Neural cell (in vitro differentiated cells): ENCODE data around the gene FKRP. TPM values are rescaled to one million over a fixed set of nuclear protein-coding genes. Genes with fewer than 3 reads are reported as not detected.

Experiments
- H2AFZ ChIP-seq: fragments of 200-600, 300-800 bp; sonication (generic), shearing (Covaris generic); 2 replicates; pipeline ENCODE4 v1.6.0; 2014; ENCODE audit warnings: low read depth, mild to moderate bottlenecking, antibody characterized with exemption, low read length, moderate library complexity
- H3F3A ChIP-seq: fragments of 200-600 bp; shearing (Covaris generic); 2 replicates; pipeline ENCODE4 v1.6.1; 2016; ENCODE audit warnings: mild to moderate bottlenecking, moderate library complexity, mixed read lengths, antibody characterized with exemption, low read length; ENCODE audit not compliant: insufficient read depth, poor library complexity, severe bottlenecking
- H3K27ac ChIP-seq: fragments of 200-600, 300-800 bp; sonication (generic), shearing (Covaris generic); 2 replicates; pipeline ENCODE4 v1.5.1; 2014; ENCODE audit warnings: mild to moderate bottlenecking, low read length, moderate library complexity
- H3K27me3 ChIP-seq: fragments of 300-800, 200-600 bp; sonication (generic), shearing (Covaris generic); 2 replicates; pipeline ENCODE4 v1.6.0; 2014; ENCODE audit warnings: mild to moderate bottlenecking, low read depth, low read length, moderate library complexity; ENCODE audit not compliant: insufficient read depth
- H3K36me3 ChIP-seq: fragments of 300-800, 200-600 bp; sonication (generic), shearing (Covaris generic); 2 replicates; pipeline ENCODE4 v1.5.1; 2014; ENCODE audit warnings: mild to moderate bottlenecking, antibody characterized with exemption, low read length, moderate library complexity; ENCODE audit not compliant: insufficient read depth
- H3K4me2 ChIP-seq: fragments of 300-800, 200-600 bp; sonication (generic), shearing (Covaris generic); 2 replicates; pipeline ENCODE4 v1.6.0; 2014; ENCODE audit warnings: mild to moderate bottlenecking, low read length
- H3K4me3 ChIP-seq: fragments of 300-800, 200-600 bp; sonication (generic), shearing (Covaris generic); 2 replicates; pipeline ENCODE4 v1.5.1; 2014; ENCODE audit warnings: mild to moderate bottlenecking, low read length, moderate library complexity
- H3K79me2 ChIP-seq: fragments of 200-600 bp; shearing (Covaris generic); replicated peaks from 2 replicates; pipeline ENCODE4 v1.6.0; 2014; ENCODE audit warnings: mild to moderate bottlenecking, low read length, moderate library complexity; ENCODE audit not compliant: insufficient read depth
- H3K9ac ChIP-seq: fragments of 300-800, 200-600 bp; sonication (generic), shearing (Covaris generic); 2 replicates; pipeline ENCODE4 v1.6.1; 2016; ENCODE audit warnings: mild to moderate bottlenecking, low read length, mixed read lengths
- H3K9me2 ChIP-seq: fragments of 200-600 bp; shearing (Covaris generic); 2 replicates; pipeline ENCODE4 v1.6.1; 2016; ENCODE audit warnings: mild to moderate bottlenecking, low read length, mixed read lengths; ENCODE audit not compliant: insufficient read depth
- H3K9me3 ChIP-seq: fragments of 200-600, 300-800 bp; sonication (generic), shearing (Covaris generic); 2 replicates; pipeline ENCODE4 v1.6.1; 2016; ENCODE audit warnings: mild to moderate bottlenecking, mixed run types, low read length, moderate library complexity, mixed read lengths
- H4K20me1 ChIP-seq: fragments of 200-600 bp; shearing (Covaris generic); 2 replicates; pipeline ENCODE4 v1.6.1; 2016; ENCODE audit warnings: mild to moderate bottlenecking, mixed run types; ENCODE audit not compliant: insufficient read depth
- CTCF ChIP-seq: fragments of 450-650 bp; IDR thresholded peaks from 2 replicates; pipeline ENCODE4 v1.5.1; 2014; ENCODE audit warnings: antibody characterized with exemption, mild to moderate bottlenecking, moderate library complexity; ENCODE audit not compliant: poor library complexity, severe bottlenecking
- EP300 ChIP-seq: fragments of 450-650 bp; conservative IDR thresholded peaks from 2 replicates; pipeline ENCODE4 v1.6.1; 2014; ENCODE audit warnings: antibody characterized with exemption, mild to moderate bottlenecking, moderate library complexity; ENCODE audit not compliant: poor library complexity, severe bottlenecking
- EZH2 ChIP-seq: fragments of 200-600, 300-800 bp; shearing (Covaris generic), sonication (generic); IDR thresholded peaks from 2 replicates; pipeline ENCODE4 v1.6.1; 2014; ENCODE audit warnings: antibody characterized with exemption, low read length, borderline replicate concordance, mild to moderate bottlenecking; ENCODE audit not compliant: insufficient read depth, poor library complexity, severe bottlenecking
- MXI1 ChIP-seq: fragments of 450-650 bp; conservative IDR thresholded peaks from 2 replicates; pipeline ENCODE4 v1.6.1; 2014; ENCODE audit warnings: antibody characterized with exemption, mild to moderate bottlenecking; ENCODE audit not compliant: poor library complexity, severe bottlenecking
- POLR2AphosphoS5 ChIP-seq: IDR thresholded peaks from 2 replicates; pipeline ENCODE4 v1.6.1; 2012
- RAD21 ChIP-seq: fragments of 450-650 bp; conservative IDR thresholded peaks from 2 replicates; pipeline ENCODE4 v1.6.1; 2014; ENCODE audit warnings: antibody characterized with exemption, mild to moderate bottlenecking, moderate library complexity
- REST ChIP-seq: IDR thresholded peaks from 2 replicates; pipeline ENCODE4 v1.6.1; 2012; ENCODE audit warnings: borderline replicate concordance
- SMC3 ChIP-seq: fragments of 450-650 bp; conservative IDR thresholded peaks from 2 replicates; pipeline ENCODE4 v1.6.1; 2014; ENCODE audit warnings: antibody characterized with exemption, mild to moderate bottlenecking, moderate library complexity; ENCODE audit not compliant: poor library complexity
- TAF1 ChIP-seq: IDR thresholded peaks from 2 replicates; pipeline ENCODE4 v1.6.1; 2012; ENCODE audit warnings: low read depth
- polyA plus RNA-seq: library from polyadenylated mRNA; depleted of rRNA; stranded (reverse); fragments of >200 nt; gene quantifications from 2 replicates; pipeline ENCODE4 v1.2.3, GENCODE V29; 2014

Gene FKRP
- polyA plus RNA-seq, 1 donor from 2014 or later = 27.8 TPM

- H3F3A ChIP-seq = no peaks in the 10 kb centered on the region
- H3K36me3 ChIP-seq = peaks cover 4% of the 10 kb centered on the region
These were observed 45.2 kb upstream of the FKRP start for GRCh38 chr19:46700704-46701103.

GRCh38 chr19:46704379-46705076 lies 41.3 kb upstream of the FKRP start:
- Histone ChIP-seq H3K36me3 (no peaks in the 10 kb centered on the region), H3K9me2 (no peaks in the 10 kb centered on the region), H3K79me2 (no peaks in the 10 kb centered on the region), H3K9me3 (no peaks in the 10 kb centered on the region), H3F3A (no peaks in the 10 kb centered on the region), H3K27me3 (no peaks in the 10 kb centered on the region), H4K20me1 (no peaks in the 10 kb centered on the region), H3K9ac (no peak overlapping the region), H3K27ac (no peak overlapping the region), H3K4me3 (no peak overlapping the region), H3K4me2 (no peak overlapping the region), H2AFZ (no peak overlapping the region)
- TF ChIP-seq CTCF = peak; percentile 49
- no peak for TF ChIP-seq MXI1

More at GRCh38 chr19:46700704-46701103, 45.2 kb upstream of the FKRP start:
- Histone ChIP-seq H4K20me1 (no peaks in the 10 kb centered on the region), H2AFZ (no peak overlapping the region), H3K27me3 (no peaks in the 10 kb centered on the region), H3K4me2 (no peak overlapping the region), H3K9me3 (no peaks in the 10 kb centered on the region), H3K9ac (no peak overlapping the region), H3K27ac (no peak overlapping the region), H3K4me3 (no peak overlapping the region), H3K9me2 (no peaks in the 10 kb centered on the region), H3K79me2 (no peaks in the 10 kb centered on the region)
- TF ChIP-seq POLR2AphosphoS5 = no peak
- TF ChIP-seq TAF1 = no peak
- no peak for TF ChIP-seq RAD21
- TF ChIP-seq EP300 = no peak
- no peak for TF ChIP-seq REST
- no peak for TF ChIP-seq CTCF
- TF ChIP-seq SMC3 = no peak
- TF ChIP-seq EZH2 = no peak
